Testis (tissue), 2 donors: ENCODE measurements around the gene ATP10B.

Experiments used
- POLR2A ChIP-seq: fragments of 450-650 bp; IDR thresholded peaks from one replicate; pipeline ENCODE4 v1.6.1; 2017; ENCODE audit warnings: antibody characterized with exemption, mild to moderate bottlenecking, moderate library complexity
- TF ChIP-seq, protein P1 (sequence below), 3 experiments: fragments of 450-650 bp in 2 of 3; fragments of 200-600 bp in 1 of 3; sonication (generic) in 1 of 3; IDR thresholded peaks; one replicate each; pipeline ENCODE4 v1.5.1; 2016 to 2019; ENCODE audit warnings: antibody characterized with exemption in 3 of 3, mild to moderate bottlenecking in 2 of 3, moderate library complexity in 1 of 3

GRCh38 chr5:160743027-160743426 is 109.0 kb downstream of the ATP10B start:
- TF ChIP-seq, protein P1, sequence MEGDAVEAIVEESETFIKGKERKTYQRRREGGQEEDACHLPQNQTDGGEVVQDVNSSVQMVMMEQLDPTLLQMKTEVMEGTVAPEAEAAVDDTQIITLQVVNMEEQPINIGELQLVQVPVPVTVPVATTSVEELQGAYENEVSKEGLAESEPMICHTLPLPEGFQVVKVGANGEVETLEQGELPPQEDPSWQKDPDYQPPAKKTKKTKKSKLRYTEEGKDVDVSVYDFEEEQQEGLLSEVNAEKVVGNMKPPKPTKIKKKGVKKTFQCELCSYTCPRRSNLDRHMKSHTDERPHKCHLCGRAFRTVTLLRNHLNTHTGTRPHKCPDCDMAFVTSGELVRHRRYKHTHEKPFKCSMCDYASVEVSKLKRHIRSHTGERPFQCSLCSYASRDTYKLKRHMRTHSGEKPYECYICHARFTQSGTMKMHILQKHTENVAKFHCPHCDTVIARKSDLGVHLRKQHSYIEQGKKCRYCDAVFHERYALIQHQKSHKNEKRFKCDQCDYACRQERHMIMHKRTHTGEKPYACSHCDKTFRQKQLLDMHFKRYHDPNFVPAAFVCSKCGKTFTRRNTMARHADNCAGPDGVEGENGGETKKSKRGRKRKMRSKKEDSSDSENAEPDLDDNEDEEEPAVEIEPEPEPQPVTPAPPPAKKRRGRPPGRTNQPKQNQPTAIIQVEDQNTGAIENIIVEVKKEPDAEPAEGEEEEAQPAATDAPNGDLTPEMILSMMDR (IDR thresholded peaks at IDR 0.05), result no peak
- no peak for TF ChIP-seq POLR2A
